MM.1S (cell line): ENCODE data around the gene TUFT1.

ENCODE experiments used
- DNase-seq: peaks from one replicate; pipeline ENCODE4 v3.0.0-alpha.2; 2015
- H2AFZ ChIP-seq: fragments of 300-600 bp; sonication (generic); 2 replicates; pipeline ENCODE4 v1.6.0; 2016; ENCODE audit warnings: antibody characterized with exemption, low read length
- H3F3A ChIP-seq: fragments of 300-600 bp; sonication (generic); 2 replicates; pipeline ENCODE4 v1.6.1; 2016; ENCODE audit warnings: mild to moderate bottlenecking, antibody characterized with exemption, low read length, moderate library complexity, mixed read lengths; ENCODE audit not compliant: insufficient read depth
- H3K27ac ChIP-seq: fragments of 300-600 bp; sonication (generic); 2 replicates; pipeline ENCODE4 v1.5.1; 2016; ENCODE audit warnings: mild to moderate bottlenecking, low read length
- H3K27me3 ChIP-seq: fragments of 300-600 bp; sonication (generic); replicated peaks from 2 replicates; pipeline ENCODE4 v1.6.0; 2016; ENCODE audit warnings: low read length; ENCODE audit not compliant: insufficient read depth
- H3K36me3 ChIP-seq: fragments of 300-600 bp; sonication (generic); replicated peaks from 2 replicates; pipeline ENCODE4 v1.6.1; 2016; ENCODE audit warnings: mild to moderate bottlenecking, low read length, mixed read lengths; ENCODE audit not compliant: insufficient read depth
- H3K4me1 ChIP-seq: fragments of 300-600 bp; sonication (generic); 2 replicates; pipeline ENCODE4 v1.6.1; 2016; ENCODE audit warnings: low read length, mixed read lengths
- H3K4me2 ChIP-seq: fragments of 300-600 bp; sonication (generic); 2 replicates; pipeline ENCODE4 v1.6.0; 2016; ENCODE audit warnings: low read depth, low read length
- H3K4me3 ChIP-seq: fragments of 300-600 bp; sonication (generic); 2 replicates; pipeline ENCODE4 v1.5.1; 2016; ENCODE audit warnings: low read length, mixed read lengths
- H3K79me2 ChIP-seq: fragments of 300-600 bp; sonication (generic); 2 replicates; pipeline ENCODE4 v1.6.1; 2016; ENCODE audit warnings: mixed run types, low read length, mixed read lengths
- H3K9ac ChIP-seq: fragments of 300-600 bp; sonication (generic); 2 replicates; pipeline ENCODE4 v1.6.1; 2016; ENCODE audit warnings: low read length, mixed read lengths
- H3K9me2 ChIP-seq: fragments of 300-600 bp; sonication (generic); replicated peaks from 2 replicates; pipeline ENCODE4 v1.6.1; 2016; ENCODE audit warnings: mild to moderate bottlenecking, low read length, mixed read lengths; ENCODE audit not compliant: insufficient read depth
- H3K9me3 ChIP-seq: fragments of 300-600 bp; sonication (generic); replicated peaks from 2 replicates; pipeline ENCODE4 v1.6.1; 2016; ENCODE audit warnings: mild to moderate bottlenecking, low read length, mixed read lengths; ENCODE audit not compliant: insufficient read depth
- H4K20me1 ChIP-seq: fragments of 300-600 bp; sonication (generic); 2 replicates; pipeline ENCODE4 v1.6.1; 2016; ENCODE audit warnings: mild to moderate bottlenecking, low read length, moderate library complexity, mixed read lengths; ENCODE audit not compliant: insufficient read depth
- EZH2 ChIP-seq: fragments of 300-600 bp; sonication (generic); optimal IDR thresholded peaks from 2 replicates; pipeline ENCODE3; 2017; ENCODE audit warnings: low read depth, mild to moderate bottlenecking, antibody characterized with exemption, low read length, mixed read lengths
- EZH2phosphoT487 ChIP-seq: fragments of 300-600 bp; sonication (generic); IDR thresholded peaks from 2 replicates; pipeline ENCODE4 v1.6.1; 2018; ENCODE audit warnings: antibody characterized with exemption, low read length
- TF ChIP-seq, protein P1 (sequence below): fragments of 300-600 bp; sonication (generic); IDR thresholded peaks from 2 replicates; pipeline ENCODE4 v1.5.1; 2016; ENCODE audit warnings: antibody characterized with exemption, low read length, mixed read lengths

The TUFT1 gene

DNA sequence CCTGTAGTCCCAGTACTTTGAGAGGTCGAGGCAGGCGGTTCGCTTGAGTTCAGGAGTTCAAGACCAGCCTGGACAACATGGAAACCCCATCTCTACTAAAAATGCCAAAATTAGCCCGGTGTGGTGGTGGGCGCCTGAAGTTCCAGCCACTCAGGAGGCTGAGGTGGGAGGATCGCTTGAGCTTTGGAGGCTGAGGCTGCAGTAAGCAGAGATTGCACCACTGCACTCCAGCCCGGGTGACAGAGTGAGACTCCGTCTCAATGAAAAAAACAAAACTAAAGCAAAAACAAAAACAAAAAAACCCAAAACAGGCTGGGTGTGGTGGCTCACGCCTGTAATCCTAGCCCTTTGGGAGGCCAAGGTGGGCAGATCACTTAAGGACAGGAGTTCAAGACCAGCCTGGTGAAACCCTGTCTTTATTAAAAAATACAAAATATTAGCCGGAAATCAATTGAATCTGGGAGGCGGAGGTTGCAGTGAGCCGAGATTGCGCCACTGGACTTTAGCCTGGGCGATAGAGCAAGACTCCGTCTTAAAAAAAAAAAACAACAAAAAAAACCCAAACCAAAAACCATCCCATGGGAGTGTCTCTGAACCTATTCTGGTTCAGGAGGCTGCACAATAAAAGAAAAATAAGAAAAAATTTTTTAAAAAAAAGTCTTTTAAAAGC lies 30.6 kb upstream of the TUFT1 start:
- no peak overlapping the region for H3K9ac ChIP-seq
- H3K9me2 ChIP-seq: no peaks in the 10 kb centered on the region
- H3K36me3 ChIP-seq: no peaks in the 10 kb centered on the region
- H3K4me1 ChIP-seq: peaks cover 24% of the 10 kb centered on the region
- H2AFZ ChIP-seq: no peak overlapping the region
- peaks cover 36% of the 10 kb centered on the region for H3F3A ChIP-seq
- DNase-seq: no peak
- H3K79me2 ChIP-seq: peaks cover 6% of the 10 kb centered on the region; the same call in 1 of the 2 replicates
- no peaks in the 10 kb centered on the region for H4K20me1 ChIP-seq
- H3K4me3 ChIP-seq: no peak overlapping the region
- no peak for TF ChIP-seq EZH2
- TF ChIP-seq, protein P1, sequence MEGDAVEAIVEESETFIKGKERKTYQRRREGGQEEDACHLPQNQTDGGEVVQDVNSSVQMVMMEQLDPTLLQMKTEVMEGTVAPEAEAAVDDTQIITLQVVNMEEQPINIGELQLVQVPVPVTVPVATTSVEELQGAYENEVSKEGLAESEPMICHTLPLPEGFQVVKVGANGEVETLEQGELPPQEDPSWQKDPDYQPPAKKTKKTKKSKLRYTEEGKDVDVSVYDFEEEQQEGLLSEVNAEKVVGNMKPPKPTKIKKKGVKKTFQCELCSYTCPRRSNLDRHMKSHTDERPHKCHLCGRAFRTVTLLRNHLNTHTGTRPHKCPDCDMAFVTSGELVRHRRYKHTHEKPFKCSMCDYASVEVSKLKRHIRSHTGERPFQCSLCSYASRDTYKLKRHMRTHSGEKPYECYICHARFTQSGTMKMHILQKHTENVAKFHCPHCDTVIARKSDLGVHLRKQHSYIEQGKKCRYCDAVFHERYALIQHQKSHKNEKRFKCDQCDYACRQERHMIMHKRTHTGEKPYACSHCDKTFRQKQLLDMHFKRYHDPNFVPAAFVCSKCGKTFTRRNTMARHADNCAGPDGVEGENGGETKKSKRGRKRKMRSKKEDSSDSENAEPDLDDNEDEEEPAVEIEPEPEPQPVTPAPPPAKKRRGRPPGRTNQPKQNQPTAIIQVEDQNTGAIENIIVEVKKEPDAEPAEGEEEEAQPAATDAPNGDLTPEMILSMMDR: no peak
- TF ChIP-seq EZH2phosphoT487: no peak
- H3K27ac ChIP-seq: no peak overlapping the region
- no peaks in the 10 kb centered on the region for H3K9me3 ChIP-seq
- H3K4me2 ChIP-seq: no peak overlapping the region
- H3K27me3 ChIP-seq: 0 out of 2 replicates have a peak, but pooled peaks cover 9% of the 10 kb centered on the region

DNA sequence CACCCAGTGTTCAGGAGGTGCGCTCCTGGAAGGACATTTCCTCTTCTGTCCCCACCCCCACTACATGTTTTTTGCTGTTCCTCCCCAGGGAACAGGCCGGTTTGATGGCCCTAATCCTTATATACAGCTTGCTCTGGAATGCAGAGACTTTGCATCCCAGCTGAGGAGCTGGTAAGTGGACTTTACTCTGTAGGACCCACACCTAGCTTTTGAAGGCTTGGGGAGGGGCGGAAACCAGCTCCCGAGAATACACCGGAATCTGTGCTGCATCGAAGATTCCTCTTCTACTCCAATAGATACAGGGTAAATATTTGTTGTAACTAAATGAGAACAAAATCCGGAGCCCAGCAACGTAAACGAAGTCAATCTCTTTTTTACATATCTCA lies 30.1 kb upstream of the TUFT1 start:
- Histone ChIP-seq H3K4me3 (no peak overlapping the region), H3K27ac (no peak overlapping the region), H3K9me2 (no peaks in the 10 kb centered on the region), H3K9ac (no peak overlapping the region), H3F3A (peaks cover 36% of the 10 kb centered on the region), H3K9me3 (no peaks in the 10 kb centered on the region), H3K27me3 (0 out of 2 replicates have a peak, but pooled peaks cover 9% of the 10 kb centered on the region), H3K4me2 (peak overlapping the region; percentile 93), H3K79me2 (peaks cover 6% of the 10 kb centered on the region; the same call in 1 of the 2 replicates), H3K36me3 (no peaks in the 10 kb centered on the region), H4K20me1 (no peaks in the 10 kb centered on the region), H2AFZ (peak overlapping the region; percentile 90), H3K4me1 (peaks cover 24% of the 10 kb centered on the region)
- no peak for DNase-seq
- TF ChIP-seq, protein P1: no peak
- no peak for TF ChIP-seq EZH2
- no peak for TF ChIP-seq EZH2phosphoT487

DNA sequence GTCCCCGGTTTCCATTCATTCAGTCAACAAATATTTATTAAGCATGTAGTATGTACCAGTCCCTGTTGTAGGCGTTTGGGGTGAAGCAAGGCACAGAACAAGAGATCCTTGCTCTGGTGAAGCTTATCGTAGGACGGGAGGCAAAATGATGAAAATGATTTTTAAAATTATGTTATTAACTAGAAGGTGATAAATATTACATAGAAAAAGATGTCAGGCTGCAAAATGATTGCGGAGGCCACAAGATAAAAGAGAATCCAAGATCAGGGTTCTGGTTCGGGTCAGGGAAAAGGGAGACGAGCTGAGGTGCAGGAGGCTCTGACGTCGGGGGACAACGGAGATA lies 29.5 kb upstream of the TUFT1 start:
- Histone ChIP-seq H4K20me1 (no peaks in the 10 kb centered on the region), H3K27me3 (0 out of 2 replicates have a peak, but pooled peaks cover 9% of the 10 kb centered on the region), H3K9me2 (no peaks in the 10 kb centered on the region), H2AFZ (peak overlapping the region; percentile 90), H3K9ac (peak overlapping the region; percentile 23; the same call in 1 of the 2 replicates), H3K4me2 (peak overlapping the region; percentile 93), H3K4me1 (peaks cover 24% of the 10 kb centered on the region), H3K27ac (no peak overlapping the region), H3K36me3 (no peaks in the 10 kb centered on the region), H3K9me3 (no peaks in the 10 kb centered on the region), H3K79me2 (peaks cover 6% of the 10 kb centered on the region; the same call in 1 of the 2 replicates), H3K4me3 (peak overlapping the region; percentile 76), H3F3A (peaks cover 36% of the 10 kb centered on the region)
- TF ChIP-seq, protein P1: no peak
- no peak for TF ChIP-seq EZH2phosphoT487
- no peak for TF ChIP-seq EZH2
- no peak for DNase-seq
